BLaER1 (cell line): ENCODE results near the gene TIMP2.
"Not testable (repeated sequence)": the region's sequence is repeated elsewhere in the genome, so short reads cannot be mapped to it uniquely, and the experiment has no call there.

ENCODE experiments used
- H3K27ac ChIP-seq: shearing (Covaris generic); formaldehyde crosslinking; 2 replicates; pipeline ENCODE4 v1.8.1; 2022
- H3K27me3 ChIP-seq: shearing (Covaris generic); formaldehyde crosslinking; 2 replicates; pipeline ENCODE4 v1.8.1; 2022
- H3K36me3 ChIP-seq: shearing (Covaris generic); formaldehyde crosslinking; 2 replicates; pipeline ENCODE4 v1.8.1; 2022
- H3K4me1 ChIP-seq: shearing (Covaris generic); formaldehyde crosslinking; 2 replicates; pipeline ENCODE4 v1.8.1; 2022
- H3K4me2 ChIP-seq: shearing (Covaris generic); formaldehyde crosslinking; 2 replicates; pipeline ENCODE4 v1.8.1; 2022
- H3K4me3 ChIP-seq: shearing (Covaris generic); formaldehyde crosslinking; 2 replicates; pipeline ENCODE4 v1.8.1; 2022
- H3K9ac ChIP-seq: shearing (Covaris generic); formaldehyde crosslinking; 2 replicates; pipeline ENCODE4 v1.8.1; 2022
- H3K9me3 ChIP-seq: shearing (Covaris generic); formaldehyde crosslinking; 2 replicates; pipeline ENCODE4 v1.8.1; 2022
- H4K20me1 ChIP-seq: shearing (Covaris generic); formaldehyde crosslinking; 2 replicates; pipeline ENCODE4 v1.8.1; 2022
- Cebpa-rat ChIP-seq: shearing (Covaris generic); IDR thresholded peaks from 2 replicates; pipeline ENCODE4 v1.8.1; 2022

The TIMP2 gene

GRCh38 chr17:78884876-78885667, 40.1 kb downstream of the TIMP2 start:
- no peak for TF ChIP-seq Cebpa-rat
- peak overlapping the region; percentile 84 for H3K4me2 ChIP-seq
- peak overlapping the region; percentile 53; the same call in 1 of the 2 replicates for H3K4me3 ChIP-seq
- H3K36me3 ChIP-seq: peaks cover 20% of the 10 kb centered on the region; the same call in 1 of the 2 replicates
- H3K9ac ChIP-seq: peak overlapping the region; percentile 58
- H3K27ac ChIP-seq: peak overlapping the region; percentile 80
- H4K20me1 ChIP-seq: peaks cover 63% of the 10 kb centered on the region
- peaks cover 100% of the 10 kb centered on the region for H3K4me1 ChIP-seq
- H3K9me3 ChIP-seq: no peaks in the 10 kb centered on the region
- no peaks in the 10 kb centered on the region for H3K27me3 ChIP-seq

GRCh38 chr17:78884148-78884825, 40.9 kb downstream of the TIMP2 start:
- H3K36me3 ChIP-seq: peaks cover 20% of the 10 kb centered on the region; the same call in 1 of the 2 replicates
- no peaks in the 10 kb centered on the region for H3K9me3 ChIP-seq
- TF ChIP-seq Cebpa-rat: no peak
- H3K27me3 ChIP-seq: no peaks in the 10 kb centered on the region
- peaks cover 55% of the 10 kb centered on the region for H4K20me1 ChIP-seq
- peaks cover 100% of the 10 kb centered on the region for H3K4me1 ChIP-seq
- peak overlapping the region; percentile 53 for H3K4me3 ChIP-seq
- H3K9ac ChIP-seq: peak overlapping the region; percentile 58
- peak overlapping the region; percentile 80 for H3K27ac ChIP-seq
- peak overlapping the region; percentile 84 for H3K4me2 ChIP-seq

- no peak for TF ChIP-seq Cebpa-rat
- Histone ChIP-seq H3K9me3 (no peaks in the 10 kb centered on the region), H3K36me3 (peaks cover 20% of the 10 kb centered on the region; the same call in 1 of the 2 replicates), H3K4me3 (peak overlapping the region; percentile 53), H3K27me3 (no peaks in the 10 kb centered on the region), H3K9ac (peak overlapping the region; percentile 58), H3K27ac (peak overlapping the region; percentile 80), H3K4me1 (peaks cover 100% of the 10 kb centered on the region), H3K4me2 (peak overlapping the region; percentile 84), H4K20me1 (peaks cover 52% of the 10 kb centered on the region)
These were observed 41.6 kb downstream of the TIMP2 start for GRCh38 chr17:78883533-78884131.

GRCh38 chr17:78883089-78883532, 42.1 kb downstream of the TIMP2 start:
- H3K27me3 ChIP-seq: no peaks in the 10 kb centered on the region
- peak overlapping the region; percentile 58 for H3K9ac ChIP-seq
- peak overlapping the region; percentile 80 for H3K27ac ChIP-seq
- H4K20me1 ChIP-seq: peaks cover 47% of the 10 kb centered on the region
- TF ChIP-seq Cebpa-rat: no peak
- H3K9me3 ChIP-seq: no peaks in the 10 kb centered on the region
- H3K36me3 ChIP-seq: peaks cover 24% of the 10 kb centered on the region; the same call in 1 of the 2 replicates
- H3K4me2 ChIP-seq: peak overlapping the region; percentile 84
- H3K4me1 ChIP-seq: peaks cover 100% of the 10 kb centered on the region
- H3K4me3 ChIP-seq: peak overlapping the region; percentile 53

- peak overlapping the region; percentile 58 for H3K9ac ChIP-seq
- H3K27ac ChIP-seq: peak overlapping the region; percentile 80
These were observed 42.6 kb downstream of the TIMP2 start for GRCh38 chr17:78882540-78883088.

GRCh38 chr17:78879635-78880186, 45.5 kb downstream of the TIMP2 start:
- no peak for TF ChIP-seq Cebpa-rat
- H3K36me3 ChIP-seq: peaks cover 20% of the 10 kb centered on the region; the same call in 1 of the 2 replicates
- H3K4me1 ChIP-seq: peaks cover 100% of the 10 kb centered on the region
- H3K4me2 ChIP-seq: peak overlapping the region; percentile 84
- H3K9me3 ChIP-seq: no peaks in the 10 kb centered on the region
- peaks cover 27% of the 10 kb centered on the region for H4K20me1 ChIP-seq
- H3K27ac ChIP-seq: peak overlapping the region; percentile 79
- H3K27me3 ChIP-seq: no peaks in the 10 kb centered on the region
- no peak overlapping the region for H3K4me3 ChIP-seq
- H3K9ac ChIP-seq: peak overlapping the region; percentile 62

More at GRCh38 chr17:78882540-78883088, 42.6 kb downstream of the TIMP2 start:
- no peak for TF ChIP-seq Cebpa-rat
- H3K9me3 ChIP-seq: no peaks in the 10 kb centered on the region
- H3K36me3 ChIP-seq: peaks cover 29% of the 10 kb centered on the region; the same call in 1 of the 2 replicates
- H3K4me3 ChIP-seq: peak overlapping the region; percentile 53
- H3K4me2 ChIP-seq: peak overlapping the region; percentile 84
- peaks cover 42% of the 10 kb centered on the region for H4K20me1 ChIP-seq
- H3K4me1 ChIP-seq: peaks cover 100% of the 10 kb centered on the region
- H3K27me3 ChIP-seq: no peaks in the 10 kb centered on the region

- Histone ChIP-seq H3K9me3 (no peaks in the 10 kb centered on the region), H3K9ac (peak overlapping the region; percentile 62), H3K4me2 (peak overlapping the region; percentile 84), H3K4me3 (peak overlapping the region; percentile 19; the same call in 1 of the 2 replicates), H3K4me1 (peaks cover 100% of the 10 kb centered on the region), H3K27ac (peak overlapping the region; percentile 79), H3K36me3 (peaks cover 23% of the 10 kb centered on the region; the same call in 1 of the 2 replicates), H4K20me1 (peaks cover 27% of the 10 kb centered on the region), H3K27me3 (no peaks in the 10 kb centered on the region)
- TF ChIP-seq Cebpa-rat: no peak
These were observed 46.2 kb downstream of the TIMP2 start for GRCh38 chr17:78878871-78879527.

GRCh38 chr17:78878261-78878660, 46.9 kb downstream of the TIMP2 start:
- Histone ChIP-seq H3K36me3 (peaks cover 30% of the 10 kb centered on the region), H3K9ac (peak overlapping the region; percentile 62; the same call in 1 of the 2 replicates), H3K9me3 (no peaks in the 10 kb centered on the region), H4K20me1 (peaks cover 32% of the 10 kb centered on the region), H3K27me3 (no peaks in the 10 kb centered on the region), H3K27ac (peak overlapping the region; percentile 79), H3K4me2 (peak overlapping the region; percentile 84), H3K4me3 (no peak overlapping the region), H3K4me1 (peaks cover 100% of the 10 kb centered on the region)
- no peak for TF ChIP-seq Cebpa-rat

- not testable (repeated sequence) for H3K27ac ChIP-seq
These were observed 48.2 kb downstream of the TIMP2 start for GRCh38 chr17:78876954-78877517.

More at GRCh38 chr17:78876954-78877517, 48.2 kb downstream of the TIMP2 start:
- Histone ChIP-seq H3K4me2 (peak overlapping the region; percentile 84), H3K4me1 (peaks cover 95% of the 10 kb centered on the region), H3K36me3 (peaks cover 42% of the 10 kb centered on the region), H4K20me1 (peaks cover 33% of the 10 kb centered on the region)
- not testable (repeated sequence) for H3K4me3 ChIP-seq, H3K27me3 ChIP-seq, H3K9ac ChIP-seq, H3K9me3 ChIP-seq
